SH-SY5Y (cell line): ENCODE results near the gene GTF2H4.

ENCODE experiments used
- GATA2 ChIP-seq: IDR thresholded peaks from 2 replicates; pipeline ENCODE4 v1.6.1; 2011; ENCODE audit warnings: mild to moderate bottlenecking, low read depth, low read length
- GATA3 ChIP-seq: IDR thresholded peaks from 2 replicates; pipeline ENCODE4 v1.6.1; 2011; ENCODE audit warnings: low read depth, mild to moderate bottlenecking, low read length, moderate library complexity

GRCh38 chr6:30939473-30939872, 31.5 kb downstream of the GTF2H4 start:
- TF ChIP-seq GATA2 (no peak), GATA3 (no peak)
